HG02884 (cell line): ENCODE data around the gene CARD10.

Source experiments
- ATAC-seq: cut with Tn5 transposase; IDR thresholded peaks from one replicate; pipeline ENCODE4 v1.9.1; 2021; ENCODE audit warnings: mild to moderate bottlenecking, moderate library complexity; ENCODE audit not compliant: unreplicated experiment

Gene CARD10

GRCh38 chr22:37488337-37489135, 30.7 kb downstream of the CARD10 start:
- no peak for ATAC-seq

- ATAC-seq: no peak
Observed at GRCh38 chr22:37487571-37487970, 31.6 kb downstream of the CARD10 start.

- ATAC-seq: no peak
Observed at GRCh38 chr22:37487129-37487528, 32.1 kb downstream of the CARD10 start.

- peak; percentile 34 for ATAC-seq
Observed at GRCh38 chr22:37486224-37486845, 32.9 kb downstream of the CARD10 start, which contains the start of gene MFNG. TSS of gene MFNG (minus strand) at chr22:37486384. CDS start at chr22:37486177, 207 bp downstream.

- no peak for ATAC-seq
Observed at GRCh38 chr22:37485395-37486223, 33.6 kb downstream of the CARD10 start.

- no peak for ATAC-seq
Observed at GRCh38 chr22:37484480-37485394, 34.5 kb downstream of the CARD10 start.

GRCh38 chr22:37483050-37483449, 36.2 kb downstream of the CARD10 start:
- ATAC-seq: no peak

- no peak for ATAC-seq
Observed at GRCh38 chr22:37482244-37482643, 37.0 kb downstream of the CARD10 start.

GRCh38 chr22:37481347-37481907, 37.8 kb downstream of the CARD10 start:
- ATAC-seq: no peak

GRCh38 chr22:37480387-37481346, 38.5 kb downstream of the CARD10 start:
- ATAC-seq: no peak

- ATAC-seq: no peak
Observed at GRCh38 chr22:37479196-37479595, 40.0 kb downstream of the CARD10 start.

- ATAC-seq: no peak
Observed at GRCh38 chr22:37476389-37477329, 42.6 kb downstream of the CARD10 start.

GRCh38 chr22:37474447-37475090, 44.6 kb downstream of the CARD10 start:
- no peak for ATAC-seq

GRCh38 chr22:37473437-37473946, 45.7 kb downstream of the CARD10 start:
- no peak for ATAC-seq

- no peak for ATAC-seq
Observed at GRCh38 chr22:37472418-37473006, 46.7 kb downstream of the CARD10 start.

GRCh38 chr22:37471727-37472417, 47.3 kb downstream of the CARD10 start:
- no peak for ATAC-seq
